Heart right ventricle (tissue), 16 donors: Measurements from ENCODE around the gene ATP5ME. TPM values are rescaled to one million over a fixed set of nuclear protein-coding genes. Genes with fewer than 3 reads are reported as not detected.
A peak's percentile ranks its signal among the peaks of the same experiment; 100 is the strongest.

Source experiments
- ATAC-seq, 8 donors: fragments of 200-7000 bp; cut with Tn5 transposase; one replicate each; pipeline ENCODE4 v1.9.1; 2020; ENCODE audit warnings: mild to moderate bottlenecking in 8 of 8, moderate library complexity in 8 of 8, moderate number of reproducible peaks in 1 of 8
- DNase-seq, 2 donors: peaks; one replicate each; pipeline ENCODE4 v3.0.0-alpha.2; 2020
- H3K27ac ChIP-seq, 10 donors: fragments of 200-600 bp; sonication (generic) in 2 of 10; one replicate each; pipeline versions ENCODE4 v1.5.0 to v1.8.0; 2020 to 2022; ENCODE audit warnings: mild to moderate bottlenecking in 3 of 10
- H3K27me3 ChIP-seq, 7 donors: fragments of 200-600 bp; one replicate each; pipeline ENCODE4 v1.8.0; 2021 to 2022; ENCODE audit warnings: mild to moderate bottlenecking in 2 of 7
- H3K36me3 ChIP-seq, 9 donors: fragments of 200-600 bp; sonication (generic) in 1 of 9; one replicate each; pipeline versions ENCODE4 v1.5.0 to v1.8.0; 2020 to 2022; ENCODE audit warnings: mild to moderate bottlenecking in 2 of 9
- H3K4me1 ChIP-seq, 9 donors: fragments of 200-600 bp; sonication (generic) in 1 of 9; one replicate each; pipeline versions ENCODE4 v1.5.0 to v1.8.0; 2020 to 2022; ENCODE audit warnings: mild to moderate bottlenecking in 4 of 9
- H3K4me3 ChIP-seq, 10 donors: fragments of 200-600 bp; sonication (generic) in 2 of 10; one replicate each; pipeline versions ENCODE4 v1.5.0 to v1.8.0; 2020 to 2022; ENCODE audit warnings: mild to moderate bottlenecking in 7 of 10, moderate library complexity in 2 of 10
- H3K9me3 ChIP-seq, 11 donors: fragments of 200-600 bp in 10 of 11; sonication (generic) in 2 of 11; one replicate each; pipeline versions ENCODE4 v1.5.0 to v1.8.0; 2013 to 2022; ENCODE audit warnings: mild to moderate bottlenecking in 2 of 11, control low read depth in 1 of 11, moderate library complexity in 1 of 11
- WGBS, 2 donors: extraction: QIAGEN DNeasy Blood & Tissue Kit; methylation state at CpG; one replicate each; pipeline ENCODE4 v1.1.7; 2013; ENCODE audit warnings: inconsistent platforms in 1 of 2; 5-methylcytosine and 5-hydroxymethylcytosine counted together
- intact Hi-C, 10 donors: fragments of 100-400 bp; cut with DNase I; formaldehyde crosslinking; loops; one replicate each; pipeline versions ENCODE4 v1.11.1 to v1.14.2; 2022
- polyA plus RNA-seq, 2 donors: library from polyadenylated mRNA; stranded (reverse); fragments of 200-250 nt; gene quantifications; one replicate each; pipeline ENCODE4 v1.2.3, GENCODE V29; 2013
- total RNA-seq, 10 donors: library from RNA; stranded (reverse); fragmentation: NEBNext Ultra II Directional in 3 of 10; extraction: Animal tissue kit (Norgen Biotek cat#: 25700) in 3 of 10; gene quantifications; one replicate each; pipeline versions ENCODE4 v1.2.1 to v1.2.4, GENCODE V29; 2021 to 2023
- TF ChIP-seq, protein P1 (sequence below), 9 donors: fragments of 200-600 bp; sonication (generic) in 2 of 9; IDR thresholded peaks; one replicate each; pipeline versions ENCODE4 v1.5.0 to v1.8.0; 2021 to 2022; ENCODE audit warnings: antibody characterized with exemption in 9 of 9, mild to moderate bottlenecking in 5 of 9, moderate library complexity in 1 of 9
- donor health status: Arrhythmogenic right ventricular cardiomyopathy.
- donor health status: ischemic (EF 13 %, LVEDD 7.1; RV severe dilation, severe dysfunction).
- donor health status: healthy with polysubstance abuse.
- donor health status: DM: no; HTN: yes; CAD: no.
- donor health status: DM: no; HTN: no; CAD: no.
- donor health status: ischemic (EF 25% LVEDD 6.9; RV normal size, moderate dysfunction).
- donor health status: ischemic (EF 25% LVEDD 5.7; RV mildly dilated, moderate dysfunction).
- donor health status: healthy.
- donor health status: DM: yes; HTN: yes; CAD: no.
- donor health status: Ischemic cardiomyopathy.
- donor health status: ischemic (EF 35%, LVEDD 5.7; RV mildly dilated, moderate dysfunction).
- donor health status: nonischemic (EF 11% LVEDD 7.7; RV severe dilation, severe dysfunction).
- donor health status: DM: yes; HTN: yes; CAD: no.
- donor health status: PGD.
- donor health status: ischemic (EF 29% LVEDD 5.4; RV normal size, mild dysfunction).
- donor health status: nonischemic (EF 23%, LVEDD 6.1; RV moderate dilation, normal function).

ATP5ME gene
- total and polyA plus RNA-seq, 12 donors, result 651 to 4,239 (median 1,012) TPM

- intact Hi-C loops, result no loop called here
- ATAC-seq, result no peak
- DNase-seq, result no peak
- no peak overlapping the region for H3K4me3 ChIP-seq
- H3K27me3 ChIP-seq, result peaks cover 5 to 61% (median 28%) of the 10 kb centered on the region in 7 donors
- H3K4me1 ChIP-seq, result no peaks in the 10 kb centered on the region
- TF ChIP-seq, protein P1, sequence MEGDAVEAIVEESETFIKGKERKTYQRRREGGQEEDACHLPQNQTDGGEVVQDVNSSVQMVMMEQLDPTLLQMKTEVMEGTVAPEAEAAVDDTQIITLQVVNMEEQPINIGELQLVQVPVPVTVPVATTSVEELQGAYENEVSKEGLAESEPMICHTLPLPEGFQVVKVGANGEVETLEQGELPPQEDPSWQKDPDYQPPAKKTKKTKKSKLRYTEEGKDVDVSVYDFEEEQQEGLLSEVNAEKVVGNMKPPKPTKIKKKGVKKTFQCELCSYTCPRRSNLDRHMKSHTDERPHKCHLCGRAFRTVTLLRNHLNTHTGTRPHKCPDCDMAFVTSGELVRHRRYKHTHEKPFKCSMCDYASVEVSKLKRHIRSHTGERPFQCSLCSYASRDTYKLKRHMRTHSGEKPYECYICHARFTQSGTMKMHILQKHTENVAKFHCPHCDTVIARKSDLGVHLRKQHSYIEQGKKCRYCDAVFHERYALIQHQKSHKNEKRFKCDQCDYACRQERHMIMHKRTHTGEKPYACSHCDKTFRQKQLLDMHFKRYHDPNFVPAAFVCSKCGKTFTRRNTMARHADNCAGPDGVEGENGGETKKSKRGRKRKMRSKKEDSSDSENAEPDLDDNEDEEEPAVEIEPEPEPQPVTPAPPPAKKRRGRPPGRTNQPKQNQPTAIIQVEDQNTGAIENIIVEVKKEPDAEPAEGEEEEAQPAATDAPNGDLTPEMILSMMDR (IDR thresholded peaks at IDR 0.05), result no peak
- 87 to 88% methylated on average over 29 of the region's 29 CpGs for WGBS, 2 donors
- H3K9me3 ChIP-seq, result no peaks in the 10 kb centered on the region
- H3K36me3 ChIP-seq, result no peaks in the 10 kb centered on the region
- H3K27ac ChIP-seq, result no peak overlapping the region
Observed at GRCh38 chr4:653831-654502, 20.1 kb downstream of the ATP5ME start.

DNA sequence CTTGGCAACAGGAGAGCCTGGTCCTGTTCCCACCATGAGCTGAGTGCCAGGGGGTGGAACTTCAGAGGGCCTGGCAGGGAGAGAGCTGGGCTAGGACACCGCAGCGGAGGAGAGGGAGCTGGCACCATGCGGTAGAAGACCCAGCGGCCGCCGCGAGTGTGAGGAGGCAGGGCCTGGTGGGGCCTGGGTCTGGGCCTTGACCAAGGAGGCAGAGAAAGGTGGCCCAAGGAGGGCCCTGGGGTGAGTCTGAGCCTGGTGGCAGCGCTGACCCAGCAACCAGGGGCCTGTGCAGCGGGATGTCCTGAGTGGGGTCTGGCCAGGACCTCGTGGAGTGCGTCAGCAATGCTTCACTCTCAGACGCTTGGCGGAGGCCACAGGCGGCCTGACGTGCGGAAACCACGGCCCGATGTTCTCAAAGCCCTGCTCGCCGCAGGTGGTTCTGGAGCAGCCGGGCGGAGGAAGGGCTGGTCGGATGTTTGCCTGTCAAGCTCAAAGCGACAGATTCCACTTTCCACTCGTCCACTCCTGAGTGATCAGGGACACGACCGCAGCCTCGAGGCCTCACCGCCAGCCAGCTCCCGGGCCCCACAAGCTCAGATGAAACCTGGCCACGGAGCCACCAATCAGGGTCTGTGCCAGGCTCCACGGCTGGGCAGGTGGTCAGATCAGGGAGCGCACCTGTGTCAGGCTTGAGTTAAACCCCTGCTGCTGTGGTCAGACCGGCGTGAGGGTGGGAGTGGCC is 20.8 kb downstream of the ATP5ME start:
- TF ChIP-seq, protein P1 (IDR thresholded peaks at IDR 0.05), result no peak
- H3K27ac ChIP-seq, result no peak overlapping the region
- no peaks in the 10 kb centered on the region for H3K4me1 ChIP-seq
- peak in 1 of 8 donors; percentile 13 for ATAC-seq
- H3K27me3 ChIP-seq, result peaks cover 5 to 68% (median 35%) of the 10 kb centered on the region in 7 donors
- H3K36me3 ChIP-seq, result no peaks in the 10 kb centered on the region
- H3K9me3 ChIP-seq, result no peaks in the 10 kb centered on the region
- intact Hi-C loops, result no loop called here
- no peak overlapping the region for H3K4me3 ChIP-seq
- no peak for DNase-seq
- 87 to 91% methylated on average over 35 of the region's 35 CpGs for WGBS, 2 donors

GRCh38 chr4:651884-652642 is 22.0 kb downstream of the ATP5ME start:
- intact Hi-C loops, result no loop called here
- Histone ChIP-seq H3K9me3 (no peaks in the 10 kb centered on the region), H3K4me1 (no peaks in the 10 kb centered on the region), H3K27me3 (peaks cover 5 to 79% (median 47%) of the 10 kb centered on the region in 7 donors), H3K27ac (no peak overlapping the region), H3K36me3 (no peaks in the 10 kb centered on the region), H3K4me3 (no peak overlapping the region)
- TF ChIP-seq, protein P1 (IDR thresholded peaks at IDR 0.05), result no peak
- ATAC-seq (no peak), DNase-seq (no peak)
- 66 to 69% methylated on average over 24 of the region's 24 CpGs for WGBS, 2 donors
